HepG2 (cell line): ENCODE measurements around the gene FN1. TPM values are rescaled to one million over a fixed set of nuclear protein-coding genes. Genes with fewer than 3 reads are reported as not detected.

ENCODE experiments used
- AFF4 ChIP-seq: sonication (generic); formaldehyde crosslinking; IDR thresholded peaks from 2 replicates; pipeline ENCODE4 v1.4.0; 2020; ENCODE audit warnings: missing genetic modification reagents
- IRF2 ChIP-seq: IDR thresholded peaks from 2 replicates; pipeline ENCODE4 v1.6.1; 2018; ENCODE audit warnings: missing genetic modification reagents, missing compliant biosample characterization
- NCOA5 ChIP-seq: sonication (generic); formaldehyde crosslinking; IDR thresholded peaks from 2 replicates; pipeline ENCODE4 v1.4.0; 2020; ENCODE audit warnings: missing genetic modification reagents
- NFAT5 ChIP-seq: sonication (generic); formaldehyde crosslinking; IDR thresholded peaks from 2 replicates; pipeline ENCODE4 v1.4.0; 2020; ENCODE audit warnings: missing genetic modification reagents
- NFKB2 ChIP-seq: sonication (generic); formaldehyde crosslinking; IDR thresholded peaks from 2 replicates; pipeline ENCODE4 v1.4.0; 2020; ENCODE audit warnings: missing genetic modification reagents, borderline replicate concordance
- PAF1 ChIP-seq: IDR thresholded peaks from 2 replicates; pipeline ENCODE4 v1.6.1; 2016; ENCODE audit warnings: missing genetic modification reagents, missing compliant biosample characterization
- SNAPC2 ChIP-seq: sonication (generic); formaldehyde crosslinking; IDR thresholded peaks from 2 replicates; pipeline ENCODE4 v1.8.1; 2022; ENCODE audit warnings: mild to moderate bottlenecking, missing genetic modification reagents
- SP2 ChIP-seq: sonication (generic); formaldehyde crosslinking; IDR thresholded peaks from 2 replicates; pipeline ENCODE4 v1.5.1; 2020; ENCODE audit warnings: mild to moderate bottlenecking, missing genetic modification reagents
- ZBTB38 ChIP-seq: sonication (generic); formaldehyde crosslinking; IDR thresholded peaks from 2 replicates; pipeline ENCODE4 v1.5.1; 2020; ENCODE audit warnings: mild to moderate bottlenecking, missing genetic modification reagents
- ZHX2 ChIP-seq, 2 experiments: sonication (generic) in 1 of 2; formaldehyde crosslinking in 1 of 2; IDR thresholded peaks; 2 replicates each; pipeline versions ENCODE4 v1.6.1 to v1.9.0; 2014 to 2022; ENCODE audit warnings: antibody characterized with exemption in 1 of 2, borderline replicate concordance in 1 of 2, inconsistent platforms in 1 of 2, low read depth in 1 of 2, missing genetic modification reagents in 1 of 2
- ZNF354B ChIP-seq: sonication (generic); formaldehyde crosslinking; IDR thresholded peaks from 2 replicates; pipeline ENCODE4 v1.8.0; 2022; ENCODE audit warnings: mild to moderate bottlenecking, missing genetic modification reagents
- ZSCAN9 ChIP-seq: IDR thresholded peaks from 2 replicates; pipeline ENCODE4 v1.6.1; 2016; ENCODE audit warnings: borderline replicate concordance
- polyA plus RNA-seq, 8 experiments: library from polyadenylated mRNA; depleted of rRNA in 3 of 8; stranded (reverse) in 7 of 8; unstranded in 1 of 8; fragments of >200 nt; fragmentation: Illumina TruSeq in 4 of 8; extraction: Trizol in 4 of 8; gene quantifications; 2 replicates each; pipeline versions ENCODE4 v1.2.1 to v1.2.3, GENCODE V29; 2011 to 2016; ENCODE audit warnings: low read depth in 4 of 8, missing spikeins in 1 of 8, mixed read lengths in 1 of 8; ENCODE audit not compliant: insufficient read depth in 1 of 8
- total RNA-seq, 5 experiments: library from RNA; depleted of rRNA; stranded (reverse); fragments of >200 nt; fragmentation: Illumina TruSeq; extraction: Trizol; gene quantifications; 2 replicates each; pipeline ENCODE4 v1.2.3, GENCODE V29; 2016; ENCODE audit warnings: low read depth in 1 of 5

Gene FN1
- total and polyA plus RNA-seq, 2 of the 13 experiments (the other 11 are each of a cell fraction or from before 2014, with no cell fraction given) = 1,847 to 6,471 TPM

- TF ChIP-seq NFAT5 (CRISPR knock-in tag) (peak; percentile 42; the same call in 1 of the 2 replicates), AFF4 (CRISPR knock-in tag) (0 out of 2 replicates have a peak, but pooled peaks have one; percentile 93), ZHX2 (IDR thresholded peaks at IDR 0.05; ENCODE audit: low read depth) (no peak), ZHX2 (CRISPR knock-in tag; IDR thresholded peaks at IDR 0.05; ENCODE audit: borderline replicate concordance) (0 out of 2 replicates have a peak, but pooled peaks have one; percentile 6), NFKB2 (CRISPR knock-in tag) (peak; percentile 41; the same call in 1 of the 2 replicates), SP2 (CRISPR knock-in tag) (0 out of 2 replicates have a peak, but pooled peaks have one; percentile 7), ZSCAN9 (CRISPR knock-in tag) (no peak), PAF1 (CRISPR knock-in tag) (peak; percentile 97), NCOA5 (0 out of 2 replicates have a peak, but pooled peaks have one; percentile 80), IRF2 (0 out of 2 replicates have a peak, but pooled peaks have one; percentile 12), ZBTB38 (CRISPR knock-in tag) (peak; percentile 95), SNAPC2 (CRISPR knock-in tag) (0 out of 2 replicates have a peak, but pooled peaks have one; percentile 45), ZNF354B (CRISPR knock-in tag) (no peak)
Measured at GRCh38 chr2:215428060-215428910, 7.6 kb downstream of the FN1 start (continued).
